Thoracic aorta (tissue), 2 donors: Measurements from ENCODE around the gene CAMK1D. TPM values are rescaled to one million over a fixed set of nuclear protein-coding genes. Genes with fewer than 3 reads are reported as not detected.

ENCODE experiments used
- ATAC-seq: fragments of 150-250 bp; one replicate; pipeline ENCODE4 v1.8.0; 2017; ENCODE audit warnings: low read depth; ENCODE audit not compliant: insufficient number of reproducible peaks, low FRiP score
- DNase-seq: peaks from one replicate; pipeline ENCODE4 v3.0.0-alpha.2; 2020; ENCODE audit warnings: low spot score
- H3K27ac ChIP-seq, 2 donors: fragments of 200-600 bp; sonication (generic); 1 replicate in 1 of 2; 2 replicates in 1 of 2; pipeline ENCODE4 v1.5.1; 2016; ENCODE audit warnings: mild to moderate bottlenecking in 2 of 2, moderate library complexity in 2 of 2
- H3K27me3 ChIP-seq: fragments of 200-600 bp; sonication (generic); replicated peaks from 2 replicates; pipeline ENCODE4 v1.6.0; 2016; ENCODE audit warnings: mild to moderate bottlenecking; ENCODE audit not compliant: insufficient read depth
- H3K36me3 ChIP-seq: fragments of 200-600 bp; sonication (generic); one replicate; pipeline ENCODE4 v1.5.1; 2016
- H3K4me1 ChIP-seq, 2 donors: fragments of 200-600 bp; sonication (generic); 1 replicate in 1 of 2; 2 replicates in 1 of 2; pipeline versions ENCODE4 v1.5.1 to v1.6.0; 2016; ENCODE audit warnings: low read depth in 2 of 2, mild to moderate bottlenecking in 1 of 2; ENCODE audit not compliant: control insufficient read depth in 1 of 2
- H3K4me3 ChIP-seq: fragments of 200-600 bp; sonication (generic); 2 replicates; pipeline ENCODE4 v1.5.1; 2016; ENCODE audit warnings: mild to moderate bottlenecking
- H3K9me3 ChIP-seq: fragments of 200-600 bp; sonication (generic); 2 replicates; pipeline ENCODE4 v1.5.1; 2016
- CTCF ChIP-seq: fragments of 200-600 bp; sonication (generic); IDR thresholded peaks from one replicate; pipeline ENCODE4 v1.5.1; 2019; ENCODE audit warnings: antibody characterized with exemption
- total RNA-seq, 2 donors: library from RNA; depleted of rRNA; stranded (reverse); fragments of >200 nt; gene quantifications; one replicate each; pipeline versions ENCODE4 v1.1.0 to v1.2.3, GENCODE V29; 2016

CAMK1D gene
- total RNA-seq, 2 donors from 2014 or later, result 8.7 to 11.2 TPM

- H3K36me3 ChIP-seq, result no peaks in the 10 kb centered on the region
- H3K4me1 ChIP-seq, result no peaks in the 10 kb centered on the region
- no peaks in the 10 kb centered on the region for H3K9me3 ChIP-seq
- H3K27ac ChIP-seq, result no peak overlapping the region
- H3K27me3 ChIP-seq, result no peaks in the 10 kb centered on the region
- no peak overlapping the region for H3K4me3 ChIP-seq
- TF ChIP-seq CTCF, result no peak
- no peak for DNase-seq
- no peak for ATAC-seq
Observed at GRCh38 chr10:12568391-12569009, 219.2 kb downstream of the CAMK1D start.

- no peak for DNase-seq
- ATAC-seq, result no peak
- H3K4me3 ChIP-seq, result no peak overlapping the region
- no peaks in the 10 kb centered on the region for H3K9me3 ChIP-seq
- H3K36me3 ChIP-seq, result no peaks in the 10 kb centered on the region
- no peak for TF ChIP-seq CTCF
- H3K27ac ChIP-seq, result no peak overlapping the region
- no peaks in the 10 kb centered on the region for H3K27me3 ChIP-seq
- H3K4me1 ChIP-seq, result no peaks in the 10 kb centered on the region
Observed at GRCh38 chr10:12572281-12572680, 222.9 kb downstream of the CAMK1D start.

GRCh38 chr10:12577610-12578009, 228.3 kb downstream of the CAMK1D start:
- TF ChIP-seq CTCF, result no peak

GRCh38 chr10:12579954-12580858, 230.9 kb downstream of the CAMK1D start:
- H3K9me3 ChIP-seq, result no peaks in the 10 kb centered on the region
- H3K27ac ChIP-seq, result peak overlapping the region in 1 of 2 donors; percentile 55

More at GRCh38 chr10:12577610-12578009, 228.3 kb downstream of the CAMK1D start:
- ATAC-seq (no peak), DNase-seq (no peak)
- no peak overlapping the region for H3K4me3 ChIP-seq
- no peaks in the 10 kb centered on the region for H3K27me3 ChIP-seq
- peaks cover 0 to 11% of the 10 kb centered on the region in 2 donors for H3K4me1 ChIP-seq
- H3K27ac ChIP-seq, result no peak overlapping the region
- H3K36me3 ChIP-seq, result no peaks in the 10 kb centered on the region
- no peaks in the 10 kb centered on the region for H3K9me3 ChIP-seq

More at GRCh38 chr10:12579954-12580858, 230.9 kb downstream of the CAMK1D start:
- H3K4me1 ChIP-seq, result peaks cover 0 to 11% of the 10 kb centered on the region in 2 donors
- TF ChIP-seq CTCF, result no peak
- DNase-seq (no peak), ATAC-seq (no peak)
- no peaks in the 10 kb centered on the region for H3K36me3 ChIP-seq
- H3K4me3 ChIP-seq, result no peak overlapping the region
- H3K27me3 ChIP-seq, result no peaks in the 10 kb centered on the region
